Fibroblast of villous mesenchyme (primary cell): ENCODE measurements around the gene NBEA. TPM values are rescaled to one million over a fixed set of nuclear protein-coding genes. Genes with fewer than 3 reads are reported as not detected.

Source experiments
- DNase-seq: peaks from one replicate; pipeline ENCODE4 v3.0.0-alpha.2; 2010; ENCODE audit warnings: low read depth
- H3K4me3 ChIP-seq: 2 replicates; pipeline ENCODE4 v1.5.1; 2011; ENCODE audit warnings: low read depth, mild to moderate bottlenecking, low read length
- small RNA-seq: library from RNA; depleted of rRNA; stranded (forward); fragments of <200 nt; gene quantifications from one replicate; pipeline ENCODE3, GENCODE V24; 2012
- total RNA-seq: library from RNA; depleted of rRNA; stranded (reverse); fragments of >200 nt; gene quantifications from 2 replicates; pipeline ENCODE4 v1.2.3, GENCODE V29; 2012
- TF ChIP-seq, protein P1 (sequence below): IDR thresholded peaks from 2 replicates; pipeline ENCODE4 v1.5.1; 2012; ENCODE audit warnings: low read depth, mild to moderate bottlenecking, low read length; ENCODE audit not compliant: insufficient read depth

The NBEA gene
- total RNA-seq, 1 donor = 9.5 TPM

DNA sequence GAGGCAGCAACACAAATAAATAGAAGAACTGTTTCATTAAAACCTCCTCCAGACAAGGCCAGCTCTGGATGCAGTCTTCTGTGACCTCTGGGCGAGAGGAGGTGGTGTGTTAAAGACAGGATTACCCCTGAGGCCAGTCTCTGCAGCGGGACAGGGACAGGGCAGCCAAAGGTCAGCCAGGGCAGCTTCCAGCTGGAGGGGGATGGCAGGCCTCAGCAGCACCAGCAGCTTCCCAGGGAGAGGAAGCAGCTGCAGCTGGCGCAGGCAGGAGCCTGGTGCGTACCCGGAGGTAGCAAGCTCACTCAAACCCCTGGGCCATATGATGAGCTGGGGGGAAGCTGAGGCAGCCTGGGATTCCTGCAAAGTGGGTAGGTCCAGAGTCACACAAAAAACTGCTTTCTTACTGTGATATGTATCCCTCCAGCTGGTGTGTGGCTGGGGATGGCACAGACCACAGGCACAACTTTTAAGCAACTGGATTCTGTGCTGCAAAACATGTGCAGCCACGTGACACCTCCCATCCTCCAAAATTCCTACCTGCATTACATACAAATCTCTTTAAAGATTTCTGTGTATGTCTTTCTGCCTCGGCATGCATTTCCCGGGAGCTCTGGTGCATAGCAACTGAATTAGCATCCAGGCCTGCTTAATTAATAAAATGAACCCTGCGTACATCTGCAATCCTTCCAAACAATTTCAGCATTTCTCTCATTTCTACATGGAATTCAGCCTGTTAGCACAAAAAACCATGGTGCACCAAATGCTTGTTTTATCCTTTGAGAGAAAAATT lies 772.7 kb downstream of the NBEA start:
- TF ChIP-seq, protein P1, sequence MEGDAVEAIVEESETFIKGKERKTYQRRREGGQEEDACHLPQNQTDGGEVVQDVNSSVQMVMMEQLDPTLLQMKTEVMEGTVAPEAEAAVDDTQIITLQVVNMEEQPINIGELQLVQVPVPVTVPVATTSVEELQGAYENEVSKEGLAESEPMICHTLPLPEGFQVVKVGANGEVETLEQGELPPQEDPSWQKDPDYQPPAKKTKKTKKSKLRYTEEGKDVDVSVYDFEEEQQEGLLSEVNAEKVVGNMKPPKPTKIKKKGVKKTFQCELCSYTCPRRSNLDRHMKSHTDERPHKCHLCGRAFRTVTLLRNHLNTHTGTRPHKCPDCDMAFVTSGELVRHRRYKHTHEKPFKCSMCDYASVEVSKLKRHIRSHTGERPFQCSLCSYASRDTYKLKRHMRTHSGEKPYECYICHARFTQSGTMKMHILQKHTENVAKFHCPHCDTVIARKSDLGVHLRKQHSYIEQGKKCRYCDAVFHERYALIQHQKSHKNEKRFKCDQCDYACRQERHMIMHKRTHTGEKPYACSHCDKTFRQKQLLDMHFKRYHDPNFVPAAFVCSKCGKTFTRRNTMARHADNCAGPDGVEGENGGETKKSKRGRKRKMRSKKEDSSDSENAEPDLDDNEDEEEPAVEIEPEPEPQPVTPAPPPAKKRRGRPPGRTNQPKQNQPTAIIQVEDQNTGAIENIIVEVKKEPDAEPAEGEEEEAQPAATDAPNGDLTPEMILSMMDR = no peak
- no peak for DNase-seq

DNA sequence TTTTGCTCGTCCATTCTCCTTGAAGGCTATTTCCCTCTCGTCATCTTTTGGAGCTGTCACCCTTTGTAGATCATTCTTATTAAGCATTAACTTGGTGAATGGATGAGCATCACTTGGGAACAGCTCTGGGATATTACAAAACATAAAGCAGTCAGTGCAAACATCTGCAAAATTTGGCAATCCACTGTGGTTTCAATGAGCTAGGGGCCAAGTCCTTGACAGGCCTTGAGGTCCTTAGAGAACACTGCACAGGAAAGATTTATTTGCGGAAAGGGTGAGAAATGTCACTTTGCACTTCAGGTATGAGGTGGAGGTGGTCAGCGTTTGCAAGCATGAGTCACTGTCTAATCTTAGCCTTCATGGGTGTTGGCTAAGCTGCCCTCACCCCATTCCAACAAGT lies 774.1 kb downstream of the NBEA start:
- peak; percentile 37 for DNase-seq
- TF ChIP-seq, protein P1 = no peak
- H3K4me3 ChIP-seq = no peak overlapping the region

More for the DNA sequence above, 772.7 kb downstream of the NBEA start:
- no peak overlapping the region for H3K4me3 ChIP-seq

DNA sequence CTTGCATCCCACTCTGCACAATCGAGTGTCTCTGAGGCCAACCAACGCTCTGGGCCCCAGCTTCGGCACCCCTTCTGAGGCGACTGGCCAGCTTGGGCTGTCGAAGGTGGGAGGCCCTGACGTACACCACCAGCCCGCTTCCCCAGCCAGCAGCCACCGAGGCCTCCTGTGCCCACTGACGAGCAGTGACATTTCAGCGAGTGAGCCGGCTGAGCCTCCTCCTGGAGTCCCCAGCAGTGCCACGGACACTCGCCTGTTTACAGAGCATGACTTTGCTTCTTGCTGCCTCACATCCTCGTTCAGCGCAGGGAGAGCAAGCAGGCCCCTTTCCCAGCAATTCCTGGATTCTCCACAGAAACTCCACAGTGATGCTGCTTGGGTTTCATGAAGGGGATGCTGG lies 774.7 kb downstream of the NBEA start:
- TF ChIP-seq, protein P1 = no peak
- no peak overlapping the region for H3K4me3 ChIP-seq
- no peak for DNase-seq

DNA sequence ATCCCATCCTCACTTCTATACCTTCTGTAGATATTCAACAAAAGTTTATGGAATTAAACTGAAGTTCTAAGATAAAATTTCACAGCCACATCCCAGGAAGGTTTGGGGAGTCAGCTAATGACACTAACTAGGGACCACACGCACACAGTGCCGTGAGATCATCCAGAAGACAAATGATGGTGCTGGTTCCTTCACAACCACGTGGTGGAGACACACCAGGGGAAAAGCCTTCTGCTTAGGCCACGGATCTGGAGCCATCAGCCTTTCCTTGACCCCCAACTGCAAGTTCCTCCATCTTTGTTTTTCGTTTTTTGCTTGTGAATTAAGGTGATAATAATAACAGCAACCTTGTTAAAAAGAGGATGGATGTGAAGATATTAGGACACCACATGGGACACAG lies 776.0 kb downstream of the NBEA start:
- DNase-seq = no peak
- TF ChIP-seq, protein P1 = no peak
- H3K4me3 ChIP-seq = no peak overlapping the region

DNA sequence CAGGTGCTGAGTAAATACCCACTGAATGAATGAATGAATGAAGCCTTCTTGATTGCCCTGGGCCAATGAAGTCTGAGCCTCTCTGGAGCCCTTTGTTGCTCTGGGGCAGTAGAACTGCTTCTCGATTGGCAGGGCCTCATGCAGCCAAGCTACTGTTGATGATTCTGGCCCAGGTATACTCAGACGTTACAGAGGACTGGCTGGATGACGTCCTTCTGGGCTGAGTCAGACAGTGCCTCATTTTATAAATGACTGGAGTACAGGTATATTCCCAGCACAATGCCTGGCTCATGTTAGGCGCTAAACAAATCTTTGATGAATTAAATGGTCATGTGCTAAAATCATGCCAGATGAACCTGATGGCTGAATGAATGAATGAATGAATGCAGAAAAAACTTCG lies 778.2 kb downstream of the NBEA start:
- TF ChIP-seq, protein P1 = no peak
- H3K4me3 ChIP-seq = no peak overlapping the region

DNA sequence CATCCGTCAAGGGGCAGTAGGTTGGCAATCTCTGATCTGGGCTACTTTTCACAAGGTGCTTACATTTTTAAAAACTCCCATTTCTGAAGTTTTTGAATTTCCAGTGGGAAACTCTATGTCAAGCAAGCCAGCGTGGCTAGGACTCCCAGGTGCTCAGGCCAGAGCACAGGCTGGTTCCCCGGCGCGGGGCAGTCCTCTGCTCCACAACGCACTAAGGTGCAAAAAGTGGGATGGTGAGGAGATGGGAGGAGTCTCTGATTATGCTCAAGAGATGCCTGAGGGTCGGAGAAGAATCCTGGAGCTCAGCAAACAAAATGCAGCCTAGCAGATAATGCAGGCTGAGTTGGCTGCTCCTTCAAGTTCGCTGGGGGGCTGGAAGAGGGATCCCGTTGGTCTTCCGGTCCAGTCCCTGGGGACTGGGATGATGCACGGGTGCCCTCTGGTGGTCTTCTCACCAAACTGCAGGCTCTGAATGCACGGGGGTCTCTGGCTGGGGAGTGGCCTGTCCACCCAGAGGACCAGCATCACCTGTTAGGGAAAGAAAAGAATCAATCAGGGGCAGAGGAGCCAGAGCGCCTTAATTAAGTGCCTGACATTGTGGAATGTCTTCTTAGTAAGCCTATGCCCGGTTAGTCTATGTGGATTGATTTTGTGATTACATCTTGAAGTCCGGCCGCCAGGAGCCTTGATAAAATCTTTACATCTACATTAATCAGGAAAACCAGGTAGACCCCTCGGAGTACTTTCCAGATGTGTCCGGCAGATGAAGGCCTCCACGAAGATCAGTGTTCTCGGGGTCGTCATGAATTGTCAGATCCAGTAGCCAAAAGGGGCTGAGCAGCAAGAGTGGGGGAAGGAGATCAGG lies 778.9 kb downstream of the NBEA start:
- DNase-seq = peak; percentile 29
- TF ChIP-seq, protein P1 = peak; percentile 94
- H3K4me3 ChIP-seq = no peak overlapping the region

More for the DNA sequence above, 778.2 kb downstream of the NBEA start:
- no peak for DNase-seq

Small RNA genes within 50 kb of the gene (small RNA-seq; reads per million reads assigned to genes)
- not detected for gene RF00017
